SK-N-SH (cell line): ENCODE results near the gene MINDY2. TPM values are rescaled to one million over a fixed set of nuclear protein-coding genes. Genes with fewer than 3 reads are reported as not detected.

ENCODE experiments used
- CTCF ChIA-PET: fragments of 300-600, 350-600 bp; formaldehyde crosslinking; extraction: SDS; loops from one replicate; lab custom pipeline; 2021; lab: Yijun Ruan, JAX
- POLR2A ChIA-PET: fragments of 350-600 bp; sonication (Branson Sonifier 250); formaldehyde crosslinking; extraction: SDS; loops from one replicate; lab custom pipeline; 2020; ENCODE audit warnings: antibody characterized with exemption, inconsistent platforms; lab: Yijun Ruan, JAX
- DNase-seq: peaks from one replicate; pipeline ENCODE4 v3.0.0; 2012
- H2AFZ ChIP-seq: fragments of 200-600 bp; sonication (generic); 2 replicates; pipeline ENCODE4 v1.8.1; 2016; ENCODE audit warnings: antibody characterized with exemption, mild to moderate bottlenecking, low read depth
- H3F3A ChIP-seq: fragments of 200-600 bp; sonication (generic); replicated peaks from 2 replicates; pipeline ENCODE3; 2016; ENCODE audit warnings: antibody characterized with exemption, mild to moderate bottlenecking; ENCODE audit not compliant: insufficient read depth
- H3K27ac ChIP-seq, 2 experiments: fragments of 200-500 bp in 1 of 2; fragments of 200-600 bp in 1 of 2; sonication (Bioruptor generic) in 1 of 2; sonication (generic), shearing (Covaris generic) in 1 of 2; 2 replicates each; pipeline versions ENCODE4 v1.5.1 to v1.6.1; 2014 to 2016; ENCODE audit warnings: low read depth in 2 of 2, inconsistent platforms in 1 of 2, low read length in 1 of 2, mild to moderate bottlenecking in 1 of 2, mixed read lengths in 1 of 2
- H3K27me3 ChIP-seq: fragments of 200-600 bp; sonication (generic), shearing (Covaris generic); 2 replicates; pipeline ENCODE4 v1.6.1; 2016; ENCODE audit warnings: mixed run types; ENCODE audit not compliant: insufficient read depth
- H3K36me3 ChIP-seq, 2 experiments: fragments of 200-500 bp in 1 of 2; fragments of 200-600 bp in 1 of 2; sonication (Bioruptor generic) in 1 of 2; sonication (generic) in 1 of 2; replicated peaks in 1 of 2; 2 replicates each; pipeline versions ENCODE3 to v1.5.1; 2014 to 2016; ENCODE audit warnings: low read length in 1 of 2, mild to moderate bottlenecking in 1 of 2; ENCODE audit not compliant: insufficient read depth in 2 of 2, control insufficient read depth in 1 of 2
- H3K4me1 ChIP-seq, 2 experiments: fragments of 200-500 bp in 1 of 2; fragments of 200-600 bp in 1 of 2; sonication (Bioruptor generic) in 1 of 2; sonication (generic), shearing (Covaris generic) in 1 of 2; 2 replicates each; pipeline versions ENCODE4 v1.5.1 to v1.6.1; 2014 to 2016; ENCODE audit warnings: low read depth in 1 of 2, low read length in 1 of 2, mixed run types in 1 of 2; ENCODE audit not compliant: insufficient read depth in 2 of 2, control insufficient read depth in 1 of 2
- H3K4me2 ChIP-seq: fragments of 200-600 bp; sonication (generic), shearing (Covaris generic); 2 replicates; pipeline ENCODE4 v1.6.1; 2017; ENCODE audit warnings: mixed run types
- H3K4me3 ChIP-seq, 2 experiments: fragments of 200-500 bp in 1 of 2; fragments of 200-600 bp in 1 of 2; sonication (Bioruptor generic) in 1 of 2; sonication (generic), shearing (Covaris generic) in 1 of 2; 2 replicates each; pipeline versions ENCODE4 v1.5.1 to v1.8.1; 2014 to 2016; ENCODE audit warnings: low read depth in 2 of 2, inconsistent platforms in 1 of 2, low read length in 1 of 2, mild to moderate bottlenecking in 1 of 2, mixed read lengths in 1 of 2, moderate library complexity in 1 of 2
- H3K79me2 ChIP-seq: fragments of 200-600 bp; sonication (generic); 2 replicates; pipeline ENCODE4 v1.8.1; 2017; ENCODE audit warnings: mild to moderate bottlenecking; ENCODE audit not compliant: insufficient read depth
- H3K9ac ChIP-seq: fragments of 200-600 bp; sonication (generic); 2 replicates; pipeline ENCODE4 v1.6.1; 2017; ENCODE audit warnings: mixed run types
- H3K9me2 ChIP-seq: fragments of 200-600 bp; sonication (generic); 2 replicates; pipeline ENCODE4 v1.6.1; 2017; ENCODE audit warnings: mixed run types
- H3K9me3 ChIP-seq: fragments of 200-600 bp; sonication (generic); 2 replicates; pipeline ENCODE4 v1.6.1; 2017; ENCODE audit warnings: mixed run types, mild to moderate bottlenecking, moderate library complexity
- H4K20me1 ChIP-seq: fragments of 200-600 bp; sonication (generic); 2 replicates; pipeline ENCODE4 v1.6.1; 2017; ENCODE audit warnings: mild to moderate bottlenecking, mixed run types; ENCODE audit not compliant: insufficient read depth
- ELF1 ChIP-seq: IDR thresholded peaks from 2 replicates; pipeline ENCODE4 v1.4.0; 2012
- JUND ChIP-seq: IDR thresholded peaks from 2 replicates; pipeline ENCODE4 v1.4.0; 2012
- RAD21 ChIP-seq: IDR thresholded peaks from 2 replicates; pipeline ENCODE4 v1.6.1; 2012; ENCODE audit warnings: mild to moderate bottlenecking, low read length
- RFX5 ChIP-seq: IDR thresholded peaks from 2 replicates; pipeline ENCODE4 v1.6.1; 2012; ENCODE audit warnings: mild to moderate bottlenecking, improper control_type of control experiment, low read length
- RXRA ChIP-seq: IDR thresholded peaks from 2 replicates; pipeline ENCODE4 v1.4.0; 2012; ENCODE audit warnings: low read depth, mild to moderate bottlenecking, borderline replicate concordance
- TAF1 ChIP-seq: IDR thresholded peaks from 2 replicates; pipeline ENCODE4 v1.6.1; 2012; ENCODE audit warnings: low read depth, mild to moderate bottlenecking, low read length, moderate library complexity, borderline replicate concordance
- WGBS: methylation state at CpG from one replicate; pipeline ENCODE4 v1.1.6; 2017; ENCODE audit warnings: low lambda C conversion rate; 5-methylcytosine and 5-hydroxymethylcytosine counted together
- polyA plus RNA-seq, 3 experiments: library from polyadenylated mRNA; depleted of rRNA; stranded (reverse); fragments of >200 nt; gene quantifications; 2 replicates each; pipeline ENCODE4 v1.2.3, GENCODE V29; 2012
- TF ChIP-seq, protein P1 (sequence below): fragments of 150-350 bp; IDR thresholded peaks from 2 replicates; pipeline ENCODE4 v1.6.1; 2017; ENCODE audit warnings: antibody characterized with exemption, low read length, low read depth, borderline replicate concordance
- TF ChIP-seq, protein P2 (sequence below): IDR thresholded peaks from 2 replicates; pipeline ENCODE4 v1.6.1; 2012; ENCODE audit warnings: mild to moderate bottlenecking, low read depth, low read length, moderate library complexity
- TF ChIP-seq, protein P3 (sequence below): fragments of 200-600 bp; sonication (generic); IDR thresholded peaks from 2 replicates; pipeline ENCODE4 v1.6.1; 2017; ENCODE audit warnings: antibody characterized with exemption, mild to moderate bottlenecking, moderate library complexity
- TF ChIP-seq, protein P4 (sequence below): fragments of 150-350 bp; IDR thresholded peaks from 2 replicates; pipeline ENCODE4 v1.6.1; 2016; ENCODE audit warnings: mild to moderate bottlenecking, low read depth, low read length

MINDY2 gene
- polyA plus RNA-seq, 1 of the 3 experiments (the other 2 are of a cell fraction): 1.0 TPM

DNA sequence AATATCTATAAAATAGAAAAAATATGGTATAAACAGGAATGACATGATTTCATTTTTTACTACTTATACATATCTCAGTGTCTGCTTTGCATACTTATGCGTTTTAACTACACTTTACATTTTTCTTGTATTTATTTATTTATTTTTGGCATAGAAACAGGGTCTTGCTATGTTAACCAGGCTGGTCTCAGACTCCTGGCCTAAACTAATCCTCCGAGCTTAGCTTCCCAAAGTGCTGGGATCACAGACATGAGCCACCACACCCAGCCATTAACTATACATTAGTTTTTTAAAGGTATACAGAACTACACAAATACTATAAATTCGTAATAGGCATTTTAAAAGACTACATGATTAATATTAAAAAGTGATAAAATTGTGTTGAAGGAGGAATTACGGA is 30.7 kb upstream of the MINDY2 start (continued):
- TF ChIP-seq, protein P1, sequence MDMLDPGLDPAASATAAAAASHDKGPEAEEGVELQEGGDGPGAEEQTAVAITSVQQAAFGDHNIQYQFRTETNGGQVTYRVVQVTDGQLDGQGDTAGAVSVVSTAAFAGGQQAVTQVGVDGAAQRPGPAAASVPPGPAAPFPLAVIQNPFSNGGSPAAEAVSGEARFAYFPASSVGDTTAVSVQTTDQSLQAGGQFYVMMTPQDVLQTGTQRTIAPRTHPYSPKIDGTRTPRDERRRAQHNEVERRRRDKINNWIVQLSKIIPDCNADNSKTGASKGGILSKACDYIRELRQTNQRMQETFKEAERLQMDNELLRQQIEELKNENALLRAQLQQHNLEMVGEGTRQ: no peak

DNA sequence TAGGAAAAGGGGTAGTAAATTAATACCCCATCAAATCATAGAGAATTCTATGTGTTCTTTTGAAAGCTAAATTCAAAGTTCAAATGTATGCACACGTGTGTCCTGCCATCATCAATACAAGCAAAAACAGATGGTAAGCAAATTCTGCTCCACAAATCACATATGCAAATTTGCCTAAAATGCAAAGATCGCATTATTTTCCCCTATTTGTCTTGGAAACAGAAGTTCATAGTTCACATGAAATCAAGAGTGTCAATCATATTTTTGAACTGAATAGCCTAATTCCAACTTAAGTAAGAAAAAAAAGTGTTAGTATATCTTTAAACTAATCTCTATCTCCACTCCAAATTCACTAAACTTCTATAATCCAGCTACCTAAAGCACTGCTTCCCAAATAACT is 30.1 kb upstream of the MINDY2 start:
- peaks cover 79% of the 10 kb centered on the region for H4K20me1 ChIP-seq

DNA sequence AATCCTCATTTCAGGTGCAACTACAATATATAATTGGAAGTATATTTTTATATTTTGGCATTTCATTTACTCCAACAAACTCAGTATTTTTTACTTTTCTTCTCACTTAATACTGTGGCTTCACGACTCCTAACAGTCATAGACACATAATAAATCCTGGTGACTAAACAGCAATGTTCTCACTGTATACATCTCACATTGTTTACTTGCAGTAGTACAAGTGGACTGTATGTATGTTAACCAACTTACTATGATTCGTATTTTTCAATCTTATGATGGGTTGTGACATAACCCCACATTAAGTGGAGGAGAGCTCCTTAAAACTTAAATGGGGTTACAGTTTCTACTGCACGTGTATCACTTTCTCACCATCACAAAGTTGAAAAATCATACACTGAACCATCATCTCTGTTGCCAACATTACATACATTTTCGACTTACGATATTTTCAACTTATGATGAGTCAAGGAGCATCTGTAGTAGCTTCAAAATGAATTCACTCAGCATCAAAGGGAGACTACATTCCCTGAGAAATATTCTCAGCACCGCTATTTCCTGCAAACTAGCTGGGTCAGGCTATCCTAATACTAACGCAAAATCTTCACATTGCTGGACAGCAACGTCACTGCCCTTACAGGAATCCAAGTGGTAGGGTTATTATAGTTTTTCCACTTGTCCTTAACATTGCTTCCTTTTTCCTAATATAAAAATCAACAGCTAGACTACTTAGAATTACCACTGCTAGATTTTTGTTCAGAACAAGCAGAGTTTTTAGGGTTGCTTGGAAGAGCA is 28.9 kb upstream of the MINDY2 start:
- no peak overlapping the region for H3K4me2 ChIP-seq
- no peaks in the 10 kb centered on the region for H3K27me3 ChIP-seq
- ChIA-PET POLR2A (no interaction called here), CTCF (interaction anchor here (1.1 to 1.7 kb wide), 2 partner anchors 9 to 18 kb away, joined by 3 to 6 read pairs; no protein-coding TSS in a partner anchor)
- peaks cover 3% of the 10 kb centered on the region for H3F3A ChIP-seq
- peaks cover 7 to 14% of the 10 kb centered on the region in 2 experiments; a peak in 3 of 4 replicates for H3K4me1 ChIP-seq
- WGBS: 94% methylated on average over 8 of the region's 8 CpGs
- TF ChIP-seq, protein P2, sequence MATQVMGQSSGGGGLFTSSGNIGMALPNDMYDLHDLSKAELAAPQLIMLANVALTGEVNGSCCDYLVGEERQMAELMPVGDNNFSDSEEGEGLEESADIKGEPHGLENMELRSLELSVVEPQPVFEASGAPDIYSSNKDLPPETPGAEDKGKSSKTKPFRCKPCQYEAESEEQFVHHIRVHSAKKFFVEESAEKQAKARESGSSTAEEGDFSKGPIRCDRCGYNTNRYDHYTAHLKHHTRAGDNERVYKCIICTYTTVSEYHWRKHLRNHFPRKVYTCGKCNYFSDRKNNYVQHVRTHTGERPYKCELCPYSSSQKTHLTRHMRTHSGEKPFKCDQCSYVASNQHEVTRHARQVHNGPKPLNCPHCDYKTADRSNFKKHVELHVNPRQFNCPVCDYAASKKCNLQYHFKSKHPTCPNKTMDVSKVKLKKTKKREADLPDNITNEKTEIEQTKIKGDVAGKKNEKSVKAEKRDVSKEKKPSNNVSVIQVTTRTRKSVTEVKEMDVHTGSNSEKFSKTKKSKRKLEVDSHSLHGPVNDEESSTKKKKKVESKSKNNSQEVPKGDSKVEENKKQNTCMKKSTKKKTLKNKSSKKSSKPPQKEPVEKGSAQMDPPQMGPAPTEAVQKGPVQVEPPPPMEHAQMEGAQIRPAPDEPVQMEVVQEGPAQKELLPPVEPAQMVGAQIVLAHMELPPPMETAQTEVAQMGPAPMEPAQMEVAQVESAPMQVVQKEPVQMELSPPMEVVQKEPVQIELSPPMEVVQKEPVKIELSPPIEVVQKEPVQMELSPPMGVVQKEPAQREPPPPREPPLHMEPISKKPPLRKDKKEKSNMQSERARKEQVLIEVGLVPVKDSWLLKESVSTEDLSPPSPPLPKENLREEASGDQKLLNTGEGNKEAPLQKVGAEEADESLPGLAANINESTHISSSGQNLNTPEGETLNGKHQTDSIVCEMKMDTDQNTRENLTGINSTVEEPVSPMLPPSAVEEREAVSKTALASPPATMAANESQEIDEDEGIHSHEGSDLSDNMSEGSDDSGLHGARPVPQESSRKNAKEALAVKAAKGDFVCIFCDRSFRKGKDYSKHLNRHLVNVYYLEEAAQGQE: peak; percentile 78
- TF ChIP-seq, protein P3, sequence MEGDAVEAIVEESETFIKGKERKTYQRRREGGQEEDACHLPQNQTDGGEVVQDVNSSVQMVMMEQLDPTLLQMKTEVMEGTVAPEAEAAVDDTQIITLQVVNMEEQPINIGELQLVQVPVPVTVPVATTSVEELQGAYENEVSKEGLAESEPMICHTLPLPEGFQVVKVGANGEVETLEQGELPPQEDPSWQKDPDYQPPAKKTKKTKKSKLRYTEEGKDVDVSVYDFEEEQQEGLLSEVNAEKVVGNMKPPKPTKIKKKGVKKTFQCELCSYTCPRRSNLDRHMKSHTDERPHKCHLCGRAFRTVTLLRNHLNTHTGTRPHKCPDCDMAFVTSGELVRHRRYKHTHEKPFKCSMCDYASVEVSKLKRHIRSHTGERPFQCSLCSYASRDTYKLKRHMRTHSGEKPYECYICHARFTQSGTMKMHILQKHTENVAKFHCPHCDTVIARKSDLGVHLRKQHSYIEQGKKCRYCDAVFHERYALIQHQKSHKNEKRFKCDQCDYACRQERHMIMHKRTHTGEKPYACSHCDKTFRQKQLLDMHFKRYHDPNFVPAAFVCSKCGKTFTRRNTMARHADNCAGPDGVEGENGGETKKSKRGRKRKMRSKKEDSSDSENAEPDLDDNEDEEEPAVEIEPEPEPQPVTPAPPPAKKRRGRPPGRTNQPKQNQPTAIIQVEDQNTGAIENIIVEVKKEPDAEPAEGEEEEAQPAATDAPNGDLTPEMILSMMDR: no peak
- no peak for TF ChIP-seq RFX5
- no peak for TF ChIP-seq RAD21
- TF ChIP-seq, all 33 proteins: peak for 1
- Histone ChIP-seq H2AFZ (no peak overlapping the region), H3K9ac (no peak overlapping the region), H3K9me3 (no peaks in the 10 kb centered on the region), H3K36me3 (no peaks in the 10 kb centered on the region), H3K27ac (no peak overlapping the region), H3K79me2 (peaks cover 99% of the 10 kb centered on the region), H3K9me2 (no peaks in the 10 kb centered on the region), H4K20me1 (peaks cover 82% of the 10 kb centered on the region), H3K4me3 (no peak overlapping the region)
- no peak for DNase-seq

More for the DNA sequence above, 30.1 kb upstream of the MINDY2 start:
- 95% methylated on average over 2 of the region's 2 CpGs for WGBS
- Histone ChIP-seq H2AFZ (no peak overlapping the region), H3K36me3 (no peaks in the 10 kb centered on the region), H3K4me2 (no peak overlapping the region), H3K9me3 (no peaks in the 10 kb centered on the region), H3K4me3 (no peak overlapping the region), H3K9ac (no peak overlapping the region), H3K27ac (no peak overlapping the region), H3K79me2 (peaks cover 99% of the 10 kb centered on the region), H3K9me2 (no peaks in the 10 kb centered on the region), H3K27me3 (no peaks in the 10 kb centered on the region), H3K4me1 (peaks cover 0 to 8% of the 10 kb centered on the region in 2 experiments; a peak in 2 of 4 replicates), H3F3A (peaks cover 3% of the 10 kb centered on the region)
- DNase-seq: no peak
- TF ChIP-seq ELF1 (no peak), RXRA (no peak), JUND (no peak), TAF1 (no peak)
- TF ChIP-seq, protein P4, sequence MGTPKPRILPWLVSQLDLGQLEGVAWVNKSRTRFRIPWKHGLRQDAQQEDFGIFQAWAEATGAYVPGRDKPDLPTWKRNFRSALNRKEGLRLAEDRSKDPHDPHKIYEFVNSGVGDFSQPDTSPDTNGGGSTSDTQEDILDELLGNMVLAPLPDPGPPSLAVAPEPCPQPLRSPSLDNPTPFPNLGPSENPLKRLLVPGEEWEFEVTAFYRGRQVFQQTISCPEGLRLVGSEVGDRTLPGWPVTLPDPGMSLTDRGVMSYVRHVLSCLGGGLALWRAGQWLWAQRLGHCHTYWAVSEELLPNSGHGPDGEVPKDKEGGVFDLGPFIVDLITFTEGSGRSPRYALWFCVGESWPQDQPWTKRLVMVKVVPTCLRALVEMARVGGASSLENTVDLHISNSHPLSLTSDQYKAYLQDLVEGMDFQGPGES: no peak
- POLR2A ChIA-PET: no interaction called here
- CTCF ChIA-PET: no interaction called here
